ENCODE results near the gene APOA5.

Gene APOA5

GRCh38 chr11:116794851-116795250, 3.2 kb upstream of the APOA5 start:
- DNase-seq: no peak

- no peak for DNase-seq
These were observed 2.1 kb upstream of the APOA5 start for GRCh38 chr11:116793772-116794097.

- DNase-seq: no peak
These were observed 1.4 kb upstream of the APOA5 start for GRCh38 chr11:116792869-116793771.

GRCh38 chr11:116792144-116792868, 627 bp upstream of the APOA5 start:
- DNase-seq: no peak

- DNase-seq: peak; percentile 80
These were observed 472 bp downstream of the APOA5 start for GRCh38 chr11:116791002-116791812.

- DNase-seq: no peak
These were observed 1.3 kb downstream of the APOA5 start for GRCh38 chr11:116790167-116791001.

- no peak for DNase-seq
These were observed 2.7 kb downstream of the APOA5 start for GRCh38 chr11:116788975-116789374.

- no peak for DNase-seq
These were observed 3.1 kb downstream of the APOA5 start for GRCh38 chr11:116788534-116788933.

GRCh38 chr11:116787786-116788486, 3.7 kb downstream of the APOA5 start, which contains the start of gene ZPR1:
Gene ZPR1 (minus strand): TSS chr11:116788023. CDS start chr11:116787990, 33 bp downstream.
- peak; percentile 86 for DNase-seq

GRCh38 chr11:116787436-116787785, 4.3 kb downstream of the APOA5 start:
- no peak for DNase-seq

- no peak for DNase-seq
These were observed 4.7 kb downstream of the APOA5 start for GRCh38 chr11:116786966-116787365.

- DNase-seq: no peak
These were observed 5.4 kb downstream of the APOA5 start for GRCh38 chr11:116786326-116786725.

- DNase-seq: no peak
These were observed 9.0 kb downstream of the APOA5 start for GRCh38 chr11:116782728-116783127.

- no peak for DNase-seq
These were observed 13.1 kb downstream of the APOA5 start for GRCh38 chr11:116778556-116778955.

- no peak for DNase-seq
These were observed 14.6 kb downstream of the APOA5 start for GRCh38 chr11:116777056-116777455.

- no peak for DNase-seq
These were observed 15.1 kb downstream of the APOA5 start for GRCh38 chr11:116776522-116776984.

- no peak for DNase-seq
These were observed 15.7 kb downstream of the APOA5 start for GRCh38 chr11:116775975-116776374.

GRCh38 chr11:116774661-116775060, 17.0 kb downstream of the APOA5 start:
- DNase-seq: no peak

- peak; percentile 72 for DNase-seq
These were observed 18.2 kb downstream of the APOA5 start for GRCh38 chr11:116773203-116774097.

GRCh38 chr11:116772443-116773202, 19.1 kb downstream of the APOA5 start, which contains the start of gene BUD13:
Gene BUD13 (minus strand): TSS chr11:116772987. CDS start chr11:116772964, 23 bp downstream.
- peak; percentile 93 for DNase-seq

Measured in midbrain (tissue), 1 donor.